Ishikawa (cell line): Measurements from ENCODE around the gene MYCL.

Source experiments
- CEBPB ChIP-seq: IDR thresholded peaks from 2 replicates; pipeline ENCODE4 v1.6.1; 2012
- CREB1 ChIP-seq: IDR thresholded peaks from 2 replicates; pipeline ENCODE4 v1.6.1; 2012; ENCODE audit warnings: low read depth
- EGR1 ChIP-seq: IDR thresholded peaks from 2 replicates; pipeline ENCODE4 v1.6.1; 2012
- EP300 ChIP-seq: IDR thresholded peaks from 2 replicates; pipeline ENCODE4 v1.6.1; 2012; ENCODE audit warnings: borderline replicate concordance
- FOXM1 ChIP-seq: IDR thresholded peaks from 2 replicates; pipeline ENCODE4 v1.6.1; 2012; ENCODE audit warnings: low read depth, borderline replicate concordance
- MAX ChIP-seq: IDR thresholded peaks from 2 replicates; pipeline ENCODE4 v1.6.1; 2012
- NFIC ChIP-seq: IDR thresholded peaks from 2 replicates; pipeline ENCODE4 v1.6.1; 2012
- RAD21 ChIP-seq: IDR thresholded peaks from 2 replicates; pipeline ENCODE4 v1.6.1; 2012; ENCODE audit warnings: low read depth
- REST ChIP-seq: IDR thresholded peaks from 2 replicates; pipeline ENCODE4 v1.6.1; 2012; ENCODE audit warnings: low read depth, mild to moderate bottlenecking
- TAF1 ChIP-seq: IDR thresholded peaks from 2 replicates; pipeline ENCODE4 v1.6.1; 2012; ENCODE audit warnings: low read depth, mild to moderate bottlenecking
- TCF12 ChIP-seq: IDR thresholded peaks from 2 replicates; pipeline ENCODE4 v1.6.1; 2012; ENCODE audit warnings: low read depth
- TEAD4 ChIP-seq: IDR thresholded peaks from 2 replicates; pipeline ENCODE4 v1.6.1; 2012
- USF1 ChIP-seq: IDR thresholded peaks from 2 replicates; pipeline ENCODE4 v1.6.1; 2012
- YY1 ChIP-seq: IDR thresholded peaks from 2 replicates; pipeline ENCODE4 v1.6.1; 2012; ENCODE audit warnings: low read depth
- ZBTB7A ChIP-seq: IDR thresholded peaks from 2 replicates; pipeline ENCODE4 v1.6.1; 2012; ENCODE audit warnings: low read depth

Gene MYCL

GRCh38 chr1:39896909-39897685 is 4.6 kb downstream of the MYCL start:
- TF ChIP-seq RAD21 (no peak), EGR1 (no peak), REST (no peak), ZBTB7A (no peak), CEBPB (no peak), USF1 (no peak), NFIC (no peak), FOXM1 (no peak), YY1 (no peak), MAX (no peak), TAF1 (no peak), TEAD4 (no peak)

- no peak for TF ChIP-seq TEAD4
- TF ChIP-seq EGR1, result no peak
- no peak for TF ChIP-seq RAD21
- no peak for TF ChIP-seq EP300
- TF ChIP-seq ZBTB7A, result no peak
- TF ChIP-seq USF1, result no peak
- no peak for TF ChIP-seq TAF1
- TF ChIP-seq YY1, result no peak
- TF ChIP-seq MAX, result no peak
- no peak for TF ChIP-seq CEBPB
- TF ChIP-seq CREB1, result no peak
- no peak for TF ChIP-seq REST
- TF ChIP-seq TCF12, result no peak
- TF ChIP-seq FOXM1, result no peak
- no peak for TF ChIP-seq NFIC
These were observed 5.8 kb downstream of the MYCL start for GRCh38 chr1:39895731-39896480.

- TF ChIP-seq TAF1 (no peak), NFIC (no peak), TCF12 (no peak), TEAD4 (no peak), USF1 (no peak), EP300 (no peak), CEBPB (no peak), RAD21 (no peak), MAX (no peak), CREB1 (no peak), YY1 (no peak), FOXM1 (no peak), REST (no peak), ZBTB7A (no peak), EGR1 (no peak)
These were observed 6.7 kb downstream of the MYCL start for GRCh38 chr1:39894884-39895495.
